ENCODE results near the gene FAM118A.

Gene FAM118A

GRCh38 chr22:45317551-45318167 lies 7.9 kb downstream of the FAM118A start:
- H4K12ac ChIP-seq (ENCODE audit: low read depth, low read length): no peak overlapping the region
- no peak overlapping the region for H4K91ac ChIP-seq (ENCODE audit: low read depth, low read length)
- no peaks in the 10 kb centered on the region for H3K27me3 ChIP-seq (ENCODE audit: insufficient read depth, low read length)
- H2BK120ac ChIP-seq (ENCODE audit: insufficient read depth, low read length, poor library complexity): no peak overlapping the region
- H3K79me1 ChIP-seq (ENCODE audit: low read length): no peaks in the 10 kb centered on the region
- H3K79me2 ChIP-seq (ENCODE audit: control insufficient read depth, insufficient read depth, low read length, poor library complexity): peaks cover 5% of the 10 kb centered on the region
- no peak overlapping the region for H3K27ac ChIP-seq (ENCODE audit: low read depth, low read length)
- no peaks in the 10 kb centered on the region for H3K9me3 ChIP-seq (ENCODE audit: insufficient read depth, low read depth, low read length)
- H2BK12ac ChIP-seq (ENCODE audit: low read length): peak overlapping the region; percentile 80
- no peak overlapping the region for H3K9ac ChIP-seq (ENCODE audit: low read length)
- peak overlapping the region; percentile 58 for H3K18ac ChIP-seq (ENCODE audit: low read length)
- H3K4me2 ChIP-seq (ENCODE audit: low read length): no peak overlapping the region
- no peak overlapping the region for H3K4me3 ChIP-seq (ENCODE audit: low read depth, low read length)
- no peak overlapping the region for H3K23ac ChIP-seq (ENCODE audit: low read length)
- H3K4me1 ChIP-seq (ENCODE audit: control insufficient read depth in 1 of 2, insufficient read depth in 2 of 2, low read length in 2 of 2): peaks cover 11 to 13% of the 10 kb centered on the region in 2 experiments
- peaks cover 6 to 9% of the 10 kb centered on the region in 2 experiments for H3K36me3 ChIP-seq (ENCODE audit: control insufficient read depth in 1 of 2, insufficient read depth in 2 of 2, low read length in 2 of 2)
- peak overlapping the region; percentile 49 for H4K8ac ChIP-seq (ENCODE audit: low read depth, low read length)
- H2AFZ ChIP-seq (ENCODE audit: insufficient read depth, low read length, poor library complexity): no peak overlapping the region
- no CpG with 5 or more reads among the region's 19 CpGs for WGBS (ENCODE audit: extremely low coverage, insufficient coverage, insufficient read length)
- DNase-seq: no peak
- no peak overlapping the region for H3K14ac ChIP-seq (ENCODE audit: low read length)
- no peak overlapping the region for H2BK5ac ChIP-seq (ENCODE audit: low read depth, low read length, poor library complexity)
- peak overlapping the region; percentile 89 for H3K4ac ChIP-seq (ENCODE audit: low read depth, low read length)
- no peak overlapping the region for H2AK5ac ChIP-seq (ENCODE audit: low read length)

DNA sequence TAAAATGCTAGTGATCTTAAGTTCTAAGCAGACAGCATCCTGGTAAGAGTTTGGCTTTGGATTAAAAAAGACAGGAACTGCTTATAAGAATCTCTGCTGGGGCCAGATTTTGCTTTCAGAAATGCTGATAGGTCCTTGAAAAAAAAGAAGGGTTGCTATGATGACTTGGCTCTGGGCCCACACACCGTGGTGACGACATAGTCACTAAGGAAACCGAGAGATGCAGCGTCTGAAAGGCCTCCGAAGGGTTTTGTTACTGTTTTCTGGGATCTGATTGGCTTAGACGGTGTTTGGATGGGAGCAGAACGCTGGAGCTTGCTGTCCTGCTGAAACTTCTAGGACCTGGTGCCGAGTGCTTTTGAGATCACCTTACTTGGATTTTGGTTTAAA lies 8.4 kb downstream of the FAM118A start:
- no peak overlapping the region for H4K12ac ChIP-seq (ENCODE audit: low read depth, low read length)
- H3K36me3 ChIP-seq (ENCODE audit: control insufficient read depth in 1 of 2, insufficient read depth in 2 of 2, low read length in 2 of 2): peaks cover 10 to 13% of the 10 kb centered on the region in 2 experiments
- H3K4me1 ChIP-seq (ENCODE audit: control insufficient read depth in 1 of 2, insufficient read depth in 2 of 2, low read length in 2 of 2): peaks cover 7 to 9% of the 10 kb centered on the region in 2 experiments
- no peak overlapping the region for H3K18ac ChIP-seq (ENCODE audit: low read length)
- H2BK120ac ChIP-seq (ENCODE audit: insufficient read depth, low read length, poor library complexity): no peak overlapping the region
- no peaks in the 10 kb centered on the region for H3K79me1 ChIP-seq (ENCODE audit: low read length)
- H2AK5ac ChIP-seq (ENCODE audit: low read length): no peak overlapping the region
- no peak overlapping the region for H4K91ac ChIP-seq (ENCODE audit: low read depth, low read length)
- H3K79me2 ChIP-seq (ENCODE audit: control insufficient read depth, insufficient read depth, low read length, poor library complexity): peaks cover 5% of the 10 kb centered on the region
- no peak overlapping the region for H3K4me2 ChIP-seq (ENCODE audit: low read length)
- H3K27ac ChIP-seq (ENCODE audit: low read depth, low read length): no peak overlapping the region
- no peak overlapping the region for H3K4me3 ChIP-seq (ENCODE audit: low read depth, low read length)
- H3K9ac ChIP-seq (ENCODE audit: low read length): no peak overlapping the region
- no CpG with 5 or more reads among the region's 8 CpGs for WGBS (ENCODE audit: extremely low coverage, insufficient coverage, insufficient read length)
- no peaks in the 10 kb centered on the region for H3K9me3 ChIP-seq (ENCODE audit: insufficient read depth, low read depth, low read length)
- no peak overlapping the region for H2AFZ ChIP-seq (ENCODE audit: insufficient read depth, low read length, poor library complexity)
- no peaks in the 10 kb centered on the region for H3K27me3 ChIP-seq (ENCODE audit: insufficient read depth, low read length)
- H4K8ac ChIP-seq (ENCODE audit: low read depth, low read length): no peak overlapping the region
- DNase-seq: no peak
- no peak overlapping the region for H2BK5ac ChIP-seq (ENCODE audit: low read depth, low read length, poor library complexity)
- no peak overlapping the region for H2BK12ac ChIP-seq (ENCODE audit: low read length)
- no peak overlapping the region for H3K14ac ChIP-seq (ENCODE audit: low read length)
- no peak overlapping the region for H3K23ac ChIP-seq (ENCODE audit: low read length)
- peak overlapping the region; percentile 6 for H3K4ac ChIP-seq (ENCODE audit: low read depth, low read length)

- H2BK5ac ChIP-seq (ENCODE audit: low read depth, low read length, poor library complexity): no peak overlapping the region
- H3K9me3 ChIP-seq (ENCODE audit: insufficient read depth, low read depth, low read length): no peaks in the 10 kb centered on the region
- H2AFZ ChIP-seq (ENCODE audit: insufficient read depth, low read length, poor library complexity): no peak overlapping the region
- no CpG with 5 or more reads among the region's 12 CpGs for WGBS (ENCODE audit: extremely low coverage, insufficient coverage, insufficient read length)
- no peak overlapping the region for H4K91ac ChIP-seq (ENCODE audit: low read depth, low read length)
- no peak overlapping the region for H4K12ac ChIP-seq (ENCODE audit: low read depth, low read length)
- H3K36me3 ChIP-seq (ENCODE audit: control insufficient read depth in 1 of 2, insufficient read depth in 2 of 2, low read length in 2 of 2): peaks cover 14 to 19% of the 10 kb centered on the region in 2 experiments
- no peak for DNase-seq
- no peak overlapping the region for H2BK12ac ChIP-seq (ENCODE audit: low read length)
- H3K23ac ChIP-seq (ENCODE audit: low read length): no peak overlapping the region
- H3K79me2 ChIP-seq (ENCODE audit: control insufficient read depth, insufficient read depth, low read length, poor library complexity): peaks cover 5% of the 10 kb centered on the region
- H4K8ac ChIP-seq (ENCODE audit: low read depth, low read length): no peak overlapping the region
- no peak overlapping the region for H3K4me3 ChIP-seq (ENCODE audit: low read depth, low read length)
- H2AK5ac ChIP-seq (ENCODE audit: low read length): no peak overlapping the region
- H3K4me2 ChIP-seq (ENCODE audit: low read length): no peak overlapping the region
- peak overlapping the region; percentile 65 for H3K4ac ChIP-seq (ENCODE audit: low read depth, low read length)
- no peak overlapping the region for H3K14ac ChIP-seq (ENCODE audit: low read length)
- H3K27ac ChIP-seq (ENCODE audit: low read depth, low read length): no peak overlapping the region
- H3K18ac ChIP-seq (ENCODE audit: low read length): no peak overlapping the region
- no peaks in the 10 kb centered on the region for H3K27me3 ChIP-seq (ENCODE audit: insufficient read depth, low read length)
- peaks cover 11 to 12% of the 10 kb centered on the region in 2 experiments for H3K4me1 ChIP-seq (ENCODE audit: control insufficient read depth in 1 of 2, insufficient read depth in 2 of 2, low read length in 2 of 2)
- no peak overlapping the region for H2BK120ac ChIP-seq (ENCODE audit: insufficient read depth, low read length, poor library complexity)
- H3K79me1 ChIP-seq (ENCODE audit: low read length): no peaks in the 10 kb centered on the region
- no peak overlapping the region for H3K9ac ChIP-seq (ENCODE audit: low read length)
Measured at GRCh38 chr22:45318558-45319323, 9.0 kb downstream of the FAM118A start.

GRCh38 chr22:45319324-45319685 lies 9.6 kb downstream of the FAM118A start:
- Histone ChIP-seq H3K4me2 (ENCODE audit: low read length) (no peak overlapping the region), H2BK120ac (ENCODE audit: insufficient read depth, low read length, poor library complexity) (no peak overlapping the region), H2BK12ac (ENCODE audit: low read length) (no peak overlapping the region), H2AK5ac (ENCODE audit: low read length) (no peak overlapping the region), H2AFZ (ENCODE audit: insufficient read depth, low read length, poor library complexity) (no peak overlapping the region), H3K9ac (ENCODE audit: low read length) (no peak overlapping the region), H3K9me3 (ENCODE audit: insufficient read depth, low read depth, low read length) (no peaks in the 10 kb centered on the region), H3K27me3 (ENCODE audit: insufficient read depth, low read length) (no peaks in the 10 kb centered on the region), H3K36me3 (ENCODE audit: control insufficient read depth in 1 of 2, insufficient read depth in 2 of 2, low read length in 2 of 2) (peaks cover 20 to 25% of the 10 kb centered on the region in 2 experiments), H3K14ac (ENCODE audit: low read length) (no peak overlapping the region), H3K18ac (ENCODE audit: low read length) (no peak overlapping the region), H3K79me1 (ENCODE audit: low read length) (no peaks in the 10 kb centered on the region), H3K4me3 (ENCODE audit: low read depth, low read length) (no peak overlapping the region), H3K23ac (ENCODE audit: low read length) (no peak overlapping the region), H3K79me2 (ENCODE audit: control insufficient read depth, insufficient read depth, low read length, poor library complexity) (peaks cover 3% of the 10 kb centered on the region), H4K12ac (ENCODE audit: low read depth, low read length) (no peak overlapping the region), H3K27ac (ENCODE audit: low read depth, low read length) (no peak overlapping the region), H3K4ac (ENCODE audit: low read depth, low read length) (peak overlapping the region; percentile 65), H4K91ac (ENCODE audit: low read depth, low read length) (no peak overlapping the region), H3K4me1 (ENCODE audit: control insufficient read depth in 1 of 2, insufficient read depth in 2 of 2, low read length in 2 of 2) (peaks cover 7% of the 10 kb centered on the region in 2 experiments), H4K8ac (ENCODE audit: low read depth, low read length) (no peak overlapping the region), H2BK5ac (ENCODE audit: low read depth, low read length, poor library complexity) (no peak overlapping the region)
- WGBS (ENCODE audit: extremely low coverage, insufficient coverage, insufficient read length): no CpG with 5 or more reads among the region's 5 CpGs
- DNase-seq: no peak
